ENCODE measurements around the gene FMO1.

FMO1 gene

DNA sequence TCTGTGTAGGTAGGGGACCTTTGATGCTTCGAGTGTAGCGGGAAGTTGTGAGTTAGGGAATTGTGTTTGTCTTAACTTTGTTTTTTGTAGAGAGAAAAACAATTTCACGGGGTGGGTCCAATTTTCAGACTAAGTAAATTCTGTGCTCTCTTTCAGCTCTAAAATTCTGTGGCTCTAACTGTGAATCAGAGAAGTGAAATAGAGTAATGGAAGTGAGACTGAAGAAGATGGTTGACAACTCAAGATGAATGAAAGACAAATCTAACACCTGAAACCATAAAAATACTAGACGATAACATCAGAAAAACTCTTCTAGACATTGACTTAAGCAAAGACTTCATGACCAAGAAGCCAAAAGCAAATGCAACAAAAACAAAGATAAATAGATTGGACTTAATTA is 4.4 kb upstream of the FMO1 start:
- TF ChIP-seq, protein P1, sequence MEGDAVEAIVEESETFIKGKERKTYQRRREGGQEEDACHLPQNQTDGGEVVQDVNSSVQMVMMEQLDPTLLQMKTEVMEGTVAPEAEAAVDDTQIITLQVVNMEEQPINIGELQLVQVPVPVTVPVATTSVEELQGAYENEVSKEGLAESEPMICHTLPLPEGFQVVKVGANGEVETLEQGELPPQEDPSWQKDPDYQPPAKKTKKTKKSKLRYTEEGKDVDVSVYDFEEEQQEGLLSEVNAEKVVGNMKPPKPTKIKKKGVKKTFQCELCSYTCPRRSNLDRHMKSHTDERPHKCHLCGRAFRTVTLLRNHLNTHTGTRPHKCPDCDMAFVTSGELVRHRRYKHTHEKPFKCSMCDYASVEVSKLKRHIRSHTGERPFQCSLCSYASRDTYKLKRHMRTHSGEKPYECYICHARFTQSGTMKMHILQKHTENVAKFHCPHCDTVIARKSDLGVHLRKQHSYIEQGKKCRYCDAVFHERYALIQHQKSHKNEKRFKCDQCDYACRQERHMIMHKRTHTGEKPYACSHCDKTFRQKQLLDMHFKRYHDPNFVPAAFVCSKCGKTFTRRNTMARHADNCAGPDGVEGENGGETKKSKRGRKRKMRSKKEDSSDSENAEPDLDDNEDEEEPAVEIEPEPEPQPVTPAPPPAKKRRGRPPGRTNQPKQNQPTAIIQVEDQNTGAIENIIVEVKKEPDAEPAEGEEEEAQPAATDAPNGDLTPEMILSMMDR (IDR thresholded peaks at IDR 0.05; ENCODE audit: low read depth, low read length), result no peak
- DNase-seq (ENCODE audit: low read depth in 2 of 2), result no peak
- H3K4me3 ChIP-seq (replicated peaks in 1 of 2; ENCODE audit: low read depth in 2 of 2, low read length in 2 of 2), result no peak overlapping the region

DNA sequence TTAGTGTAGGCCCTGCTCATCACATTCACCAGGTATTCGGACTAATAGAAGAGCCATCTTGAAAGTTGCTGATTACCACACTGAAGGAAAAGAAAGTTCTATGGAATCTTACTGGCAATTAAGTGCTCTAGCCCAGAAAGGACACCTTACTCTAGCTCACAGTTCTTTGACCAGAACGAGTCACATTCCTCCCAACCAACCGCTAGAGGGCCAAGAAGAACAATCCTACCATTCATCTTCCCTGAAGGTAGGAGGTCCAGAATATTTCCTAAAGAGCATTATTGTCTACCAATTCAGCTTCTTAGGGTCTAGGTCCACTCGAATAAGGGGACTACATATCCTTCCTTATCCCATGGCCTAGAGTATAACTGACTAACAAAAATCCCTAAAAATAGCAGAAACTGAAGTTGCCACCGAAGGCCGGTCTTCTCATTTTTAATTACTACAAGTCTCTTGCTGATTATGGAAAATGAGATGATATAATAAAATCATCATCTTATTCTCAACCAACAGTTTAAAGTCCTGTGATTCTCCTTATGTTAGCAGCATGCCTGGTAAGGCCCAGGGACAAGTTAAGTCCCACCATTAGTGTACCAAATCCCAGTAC is 2.7 kb upstream of the FMO1 start:
- H3K4me3 ChIP-seq (replicated peaks in 1 of 2; ENCODE audit: low read depth in 2 of 2, low read length in 2 of 2), result no peak overlapping the region
- DNase-seq (ENCODE audit: low read depth in 2 of 2), result peak; percentile 61 to 63
- TF ChIP-seq, protein P1 (IDR thresholded peaks at IDR 0.05; ENCODE audit: low read depth, low read length), result peak; percentile 80

DNA sequence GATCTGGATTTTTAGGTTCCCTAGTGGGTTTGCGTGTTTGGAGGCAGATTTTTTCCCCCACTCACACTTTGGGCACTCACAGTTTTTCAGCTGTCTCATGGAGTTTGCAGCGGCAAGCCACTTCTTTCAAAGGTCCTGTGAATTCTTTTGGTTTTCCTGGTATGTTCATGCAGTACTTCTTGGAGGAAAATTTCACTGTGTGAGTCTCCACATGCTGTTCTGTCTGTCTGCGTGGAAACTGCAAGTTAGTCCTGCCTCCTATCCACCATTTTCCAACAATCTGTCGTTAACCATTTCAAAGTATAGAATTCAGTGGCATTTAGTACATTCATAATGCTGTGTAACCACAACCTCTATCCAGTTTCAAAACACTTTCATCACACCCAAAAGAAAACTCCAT is 793 bp upstream of the FMO1 start:
- TF ChIP-seq, protein P1 (IDR thresholded peaks at IDR 0.05; ENCODE audit: low read depth, low read length), result no peak
- H3K4me3 ChIP-seq (replicated peaks in 1 of 2; ENCODE audit: low read depth in 2 of 2, low read length in 2 of 2), result no peak overlapping the region
- DNase-seq (ENCODE audit: low read depth in 2 of 2), result no peak

DNA sequence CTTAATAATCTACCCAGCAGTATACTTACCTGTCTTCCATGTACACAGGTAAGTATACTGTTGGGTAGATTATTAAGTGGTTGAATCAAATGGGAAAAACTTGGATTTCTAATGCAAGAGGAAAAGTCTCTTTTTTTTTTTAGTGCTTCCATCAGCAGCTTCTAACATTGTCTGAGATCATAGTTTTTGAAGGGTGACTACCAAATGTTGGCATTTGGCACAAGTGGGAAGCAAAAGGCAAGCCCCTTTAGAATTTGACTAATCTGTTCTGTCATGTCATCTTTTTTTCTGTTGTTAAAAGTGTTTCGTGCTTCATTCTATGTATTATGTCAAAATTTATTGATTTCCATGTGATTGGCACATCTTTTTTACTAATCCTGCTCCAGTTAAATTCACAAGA is 547 bp downstream of the FMO1 start:
- TF ChIP-seq, protein P1 (IDR thresholded peaks at IDR 0.05; ENCODE audit: low read depth, low read length), result no peak
- no peak overlapping the region for H3K4me3 ChIP-seq (replicated peaks in 1 of 2; ENCODE audit: low read depth in 2 of 2, low read length in 2 of 2)
- DNase-seq (ENCODE audit: low read depth in 2 of 2), result no peak

DNA sequence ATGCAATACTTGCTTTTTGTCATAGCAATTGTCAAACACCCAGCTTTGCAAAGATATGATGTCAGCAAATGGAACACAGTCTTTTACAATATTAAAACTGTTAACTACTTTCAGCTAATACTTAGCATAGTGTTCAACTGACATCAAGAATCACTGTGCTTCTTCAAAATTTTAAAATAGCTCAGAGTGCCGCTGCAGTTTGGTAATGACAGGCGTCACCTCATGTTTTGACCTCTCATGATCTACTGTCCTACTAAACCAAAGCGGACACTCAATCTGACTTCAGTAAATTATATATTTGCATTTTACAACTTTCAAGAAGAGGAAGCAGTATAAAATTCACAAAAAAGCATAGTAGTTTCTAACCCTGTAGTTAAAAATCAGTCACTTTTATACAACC is 2.0 kb downstream of the FMO1 start:
- TF ChIP-seq, protein P1 (IDR thresholded peaks at IDR 0.05; ENCODE audit: low read depth, low read length), result no peak
- no peak overlapping the region for H3K4me3 ChIP-seq (replicated peaks in 1 of 2; ENCODE audit: low read depth in 2 of 2, low read length in 2 of 2)
- DNase-seq (ENCODE audit: low read depth in 2 of 2), result no peak

DNA sequence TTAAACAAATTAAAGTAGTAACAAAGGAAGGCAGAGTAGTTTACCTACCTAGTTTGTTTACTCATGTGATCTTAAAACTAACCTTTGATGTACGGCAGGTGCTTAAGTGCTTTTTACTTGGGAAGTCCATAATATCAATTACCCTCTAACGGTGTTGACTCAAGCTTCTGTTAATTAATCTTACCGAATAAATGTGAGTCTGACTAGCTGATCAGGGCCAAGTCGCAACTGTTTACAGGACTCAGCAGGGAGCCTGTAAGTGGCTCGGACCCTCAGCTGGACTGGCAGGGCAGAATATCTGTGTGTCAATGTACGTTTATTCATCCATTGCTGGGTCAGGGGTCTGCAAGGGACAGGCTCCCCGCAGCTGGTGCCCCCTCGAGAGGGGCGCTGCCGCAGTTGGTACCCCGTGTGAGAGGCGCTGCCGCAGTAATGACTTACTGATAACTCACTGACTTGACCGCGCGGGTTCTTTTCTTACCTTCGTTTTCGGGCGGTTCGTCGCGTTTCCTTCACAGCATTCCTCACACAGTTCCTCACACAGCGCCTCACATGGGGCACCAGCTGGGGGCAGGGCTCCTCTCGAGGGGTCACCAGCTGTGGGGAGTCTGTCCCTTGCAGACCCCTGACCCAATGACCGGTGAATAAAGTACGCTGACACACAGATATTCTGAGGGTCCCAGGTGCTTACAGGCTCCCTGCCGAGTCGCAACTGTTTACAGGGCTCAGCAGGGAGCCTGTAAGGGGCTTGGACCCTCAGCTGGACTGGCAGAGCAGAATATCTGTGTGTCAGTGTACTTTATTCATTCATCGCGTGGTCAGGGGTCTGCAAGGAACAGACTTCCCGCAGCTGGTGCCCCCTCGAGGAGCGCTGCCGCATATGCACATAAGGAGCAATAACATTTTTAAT is 3.0 kb downstream of the FMO1 start:
- TF ChIP-seq, protein P1 (IDR thresholded peaks at IDR 0.05; ENCODE audit: low read depth, low read length), result peak; percentile 73
- peak overlapping the region; percentile 55 to 59 for H3K4me3 ChIP-seq (replicated peaks in 1 of 2; ENCODE audit: low read depth in 2 of 2, low read length in 2 of 2)
- DNase-seq (ENCODE audit: low read depth in 2 of 2), result peak; percentile 25 to 58

Data from cardiac fibroblast (primary cell).